HepG2 (cell line): ENCODE data around the gene SEPTIN2. TPM values are rescaled to one million over a fixed set of nuclear protein-coding genes. Genes with fewer than 3 reads are reported as not detected.

Experiments
- ATAC-seq: fragments of 200-7000 bp; cut with Tn5 transposase; 3 replicates; pipeline ENCODE4 v1.9.1; 2020; ENCODE audit warnings: mild to moderate bottlenecking, moderate library complexity
- BruUV-seq: library from RNA; stranded (reverse); fragments of 400-500 nt; replicated peaks from 2 replicates; lab custom pipeline; 2021; lab: Mats Ljungman, UMichigan
- CTCF ChIA-PET: fragments of 300-600 bp; formaldehyde crosslinking; extraction: SDS; loops from one replicate; lab custom pipeline; 2021; ENCODE audit warnings: low total read pairs, inconsistent platforms, low intra/inter-chr PET ratio; lab: Yijun Ruan, JAX
- POLR2A ChIA-PET: fragments of 350-600 bp; sonication (Branson Sonifier 250); formaldehyde crosslinking; loops from one replicate; lab custom pipeline; 2020; ENCODE audit warnings: antibody characterized with exemption, inconsistent platforms; lab: Yijun Ruan, JAX
- DNase-seq: peaks from one replicate; pipeline ENCODE4 v3.0.0-alpha.2; 2015; ENCODE audit warnings: low spot score
- FAIRE-seq: peaks from 3 replicates; lab custom pipeline; 2011; peaks lifted over from hg19 to GRCh38; lab: Jason Lieb, UNC
- H2AFZ ChIP-seq: one replicate; pipeline ENCODE4 v1.6.1; 2011; ENCODE audit warnings: low read length, inconsistent platforms
- H3K27ac ChIP-seq: fragments of 300-600 bp; 3 replicates; pipeline ENCODE4 v1.8.0; 2011; ENCODE audit warnings: mixed run types, mild to moderate bottlenecking, mixed read lengths, low read length, inconsistent platforms; ENCODE audit not compliant: insufficient read depth; ENCODE audit errors: extremely low read length
- H3K27me3 ChIP-seq, 2 experiments: fragments of 200-600 bp in 1 of 2; 2 replicates in 1 of 2; 3 replicates in 1 of 2; pipeline versions ENCODE4 v1.6.0 to v1.8.0; 2011; ENCODE audit warnings: low read length in 2 of 2, mild to moderate bottlenecking in 2 of 2, moderate library complexity in 2 of 2, inconsistent platforms in 1 of 2; ENCODE audit not compliant: insufficient read depth in 2 of 2, control insufficient read depth in 1 of 2
- H3K36me3 ChIP-seq, 2 experiments: fragments of 200-600 bp in 1 of 2; replicated peaks in 1 of 2; 2 replicates in 1 of 2; 3 replicates in 1 of 2; pipeline versions ENCODE4 v1.5.1 to v1.8.0; 2011; ENCODE audit warnings: low read length in 2 of 2, inconsistent platforms in 1 of 2; ENCODE audit not compliant: insufficient read depth in 2 of 2, control insufficient read depth in 1 of 2
- H3K4me1 ChIP-seq: 2 replicates; pipeline ENCODE4 v1.5.1; 2012; ENCODE audit warnings: low read length, inconsistent platforms; ENCODE audit not compliant: insufficient read depth
- H3K4me2 ChIP-seq: 2 replicates; pipeline ENCODE4 v1.6.0; 2011; ENCODE audit warnings: low read depth, low read length, inconsistent platforms
- H3K4me3 ChIP-seq, 3 experiments: fragments of 200-600 bp in 1 of 3; sonication (generic), shearing (Covaris generic) in 1 of 3; replicated peaks in 1 of 3; 2 replicates each; pipeline ENCODE4 v1.5.1; 2011 to 2016; ENCODE audit warnings: low read length in 3 of 3, inconsistent platforms in 2 of 3, low read depth in 2 of 3, mild to moderate bottlenecking in 2 of 3, control low read depth in 1 of 3, mixed read lengths in 1 of 3; ENCODE audit not compliant: insufficient read depth in 1 of 3
- H3K79me2 ChIP-seq: one replicate; pipeline ENCODE4 v1.6.1; 2011; ENCODE audit warnings: low read length, inconsistent platforms; ENCODE audit not compliant: insufficient read depth
- H3K9ac ChIP-seq: 2 replicates; pipeline ENCODE4 v1.6.0; 2011; ENCODE audit warnings: mild to moderate bottlenecking, low read depth, low read length, inconsistent platforms; ENCODE audit not compliant: insufficient read depth
- H3K9me3 ChIP-seq: 2 replicates; pipeline ENCODE4 v1.5.1; 2012; ENCODE audit warnings: mild to moderate bottlenecking, low read length
- H4K20me1 ChIP-seq: 2 replicates; pipeline ENCODE4 v1.6.0; 2011; ENCODE audit warnings: inconsistent platforms, mild to moderate bottlenecking, low read length, moderate library complexity; ENCODE audit not compliant: insufficient read depth
- CAMTA2 ChIP-seq: sonication (generic); formaldehyde crosslinking; IDR thresholded peaks from 2 replicates; pipeline ENCODE4 v1.4.0; 2020; ENCODE audit warnings: mild to moderate bottlenecking, missing genetic modification reagents, borderline replicate concordance
- CEBPG ChIP-seq: IDR thresholded peaks from 2 replicates; pipeline ENCODE4 v1.6.1; 2016
- CREM ChIP-seq, 2 experiments: sonication (generic) in 1 of 2; formaldehyde crosslinking in 1 of 2; IDR thresholded peaks; 2 replicates each; pipeline versions ENCODE4 v1.4.0 to v1.6.1; 2016 to 2020; ENCODE audit warnings: antibody characterized with exemption in 1 of 2, mild to moderate bottlenecking in 1 of 2, missing genetic modification reagents in 1 of 2
- DMAP1 ChIP-seq: IDR thresholded peaks from 2 replicates; pipeline ENCODE4 v1.6.1; 2016
- ISL2 ChIP-seq: sonication (generic); formaldehyde crosslinking; IDR thresholded peaks from 2 replicates; pipeline ENCODE4 v1.5.0; 2020; ENCODE audit warnings: missing genetic modification reagents
- MAZ ChIP-seq, 2 experiments: sonication (generic) in 1 of 2; formaldehyde crosslinking in 1 of 2; IDR thresholded peaks; 2 replicates each; pipeline versions ENCODE4 v1.5.0 to v1.6.1; 2012 to 2020; ENCODE audit warnings: low read depth in 2 of 2, mild to moderate bottlenecking in 2 of 2, borderline replicate concordance in 1 of 2, improper control_type of control experiment in 1 of 2, low read length in 1 of 2, missing genetic modification reagents in 1 of 2, moderate library complexity in 1 of 2
- PITX1 ChIP-seq: sonication (generic); formaldehyde crosslinking; IDR thresholded peaks from 2 replicates; pipeline ENCODE4 v1.5.1; 2020; ENCODE audit warnings: mild to moderate bottlenecking, missing genetic modification reagents
- POLR2A ChIP-seq, 2 experiments: IDR thresholded peaks; 2 replicates each; pipeline ENCODE4 v1.6.1; 2011; ENCODE audit warnings: low read depth in 2 of 2, low read length in 2 of 2, mild to moderate bottlenecking in 1 of 2, moderate library complexity in 1 of 2; ENCODE audit not compliant: insufficient read depth in 1 of 2
- RCOR2 ChIP-seq: IDR thresholded peaks from 2 replicates; pipeline ENCODE4 v1.6.1; 2016; ENCODE audit warnings: missing biosample characterization, missing genetic modification reagents
- RFX3 ChIP-seq: IDR thresholded peaks from 2 replicates; pipeline ENCODE4 v1.6.1; 2016; ENCODE audit warnings: missing biosample characterization, missing genetic modification reagents
- SP140L ChIP-seq: sonication (generic); formaldehyde crosslinking; IDR thresholded peaks from 2 replicates; pipeline ENCODE4 v1.4.0; 2020; ENCODE audit warnings: missing genetic modification reagents, borderline replicate concordance
- TGIF2 ChIP-seq: IDR thresholded peaks from 2 replicates; pipeline ENCODE4 v1.6.1; 2016; ENCODE audit warnings: control low read depth, missing compliant biosample characterization
- ZIK1 ChIP-seq: sonication (generic); formaldehyde crosslinking; IDR thresholded peaks from 2 replicates; pipeline ENCODE4 v1.5.0; 2020; ENCODE audit warnings: mild to moderate bottlenecking, low read depth, missing genetic modification reagents, borderline replicate concordance
- ZNF264 ChIP-seq: sonication (generic); formaldehyde crosslinking; IDR thresholded peaks from 2 replicates; pipeline ENCODE4 v1.4.0; 2020; ENCODE audit warnings: missing genetic modification reagents
- ZNF343 ChIP-seq: sonication (generic); formaldehyde crosslinking; IDR thresholded peaks from 2 replicates; pipeline ENCODE4 v1.4.0; 2020; ENCODE audit warnings: mild to moderate bottlenecking, missing genetic modification reagents
- ZNF547 ChIP-seq: sonication (generic); formaldehyde crosslinking; IDR thresholded peaks from 2 replicates; pipeline ENCODE4 v1.5.1; 2020; ENCODE audit warnings: mild to moderate bottlenecking, missing genetic modification reagents
- ZNF589 ChIP-seq: sonication (generic); formaldehyde crosslinking; conservative IDR thresholded peaks from 2 replicates; pipeline ENCODE4 v1.8.0; 2022; ENCODE audit warnings: mild to moderate bottlenecking, moderate library complexity, missing genetic modification reagents
- ZNF724P ChIP-seq: sonication (generic); formaldehyde crosslinking; IDR thresholded peaks from 2 replicates; pipeline ENCODE4 v1.8.0; 2022; ENCODE audit warnings: missing genetic modification reagents, borderline replicate concordance
- WGBS: methylation state at CpG from one replicate; pipeline ENCODE4 v1.1.6; 2017; ENCODE audit warnings: low lambda C conversion rate; 5-methylcytosine and 5-hydroxymethylcytosine counted together
- in situ Hi-C: cut with HindIII; loops from 2 replicates; pipeline ENCODE4 v1.10.0; 2017; ENCODE audit warnings: low pct_unique_long_range_greater_than_20kb; ENCODE audit not compliant: extremely low pct_ligation_motif_present
- intact Hi-C: fragments of 100-400 bp; cut with micrococcal nuclease; formaldehyde crosslinking; loops from one replicate; pipeline ENCODE4 v1.10.0; 2022; ENCODE audit not compliant: unreplicated experiment
- polyA plus RNA-seq, 8 experiments: library from polyadenylated mRNA; depleted of rRNA in 3 of 8; stranded (reverse) in 7 of 8; unstranded in 1 of 8; fragments of >200 nt; fragmentation: Illumina TruSeq in 4 of 8; extraction: Trizol in 4 of 8; gene quantifications; 2 replicates each; pipeline versions ENCODE4 v1.2.1 to v1.2.3, GENCODE V29; 2011 to 2016; ENCODE audit warnings: low read depth in 4 of 8, missing spikeins in 1 of 8, mixed read lengths in 1 of 8; ENCODE audit not compliant: insufficient read depth in 1 of 8
- total RNA-seq, 5 experiments: library from RNA; depleted of rRNA; stranded (reverse); fragments of >200 nt; fragmentation: Illumina TruSeq; extraction: Trizol; gene quantifications; 2 replicates each; pipeline ENCODE4 v1.2.3, GENCODE V29; 2016; ENCODE audit warnings: low read depth in 1 of 5
- TF ChIP-seq, protein P1 (sequence below): sonication (generic); formaldehyde crosslinking; IDR thresholded peaks from 2 replicates; pipeline ENCODE4; 2020; ENCODE audit warnings: missing genetic modification reagents, mild to moderate bottlenecking, borderline replicate concordance
- TF ChIP-seq, protein P2 (sequence below): sonication (generic); formaldehyde crosslinking; IDR thresholded peaks from 2 replicates; pipeline ENCODE4 v1.4.0; 2020; ENCODE audit warnings: low read depth, mild to moderate bottlenecking, missing genetic modification reagents
- TF ChIP-seq, protein P3 (sequence below): sonication (generic); formaldehyde crosslinking; IDR thresholded peaks from 2 replicates; pipeline ENCODE4 v1.5.0; 2020; ENCODE audit warnings: mild to moderate bottlenecking, missing genetic modification reagents, borderline replicate concordance

SEPTIN2 gene
- total and polyA plus RNA-seq, 2 of the 13 experiments (the other 11 are each of a cell fraction or from before 2014, with no cell fraction given), result 493 to 733 TPM

DNA sequence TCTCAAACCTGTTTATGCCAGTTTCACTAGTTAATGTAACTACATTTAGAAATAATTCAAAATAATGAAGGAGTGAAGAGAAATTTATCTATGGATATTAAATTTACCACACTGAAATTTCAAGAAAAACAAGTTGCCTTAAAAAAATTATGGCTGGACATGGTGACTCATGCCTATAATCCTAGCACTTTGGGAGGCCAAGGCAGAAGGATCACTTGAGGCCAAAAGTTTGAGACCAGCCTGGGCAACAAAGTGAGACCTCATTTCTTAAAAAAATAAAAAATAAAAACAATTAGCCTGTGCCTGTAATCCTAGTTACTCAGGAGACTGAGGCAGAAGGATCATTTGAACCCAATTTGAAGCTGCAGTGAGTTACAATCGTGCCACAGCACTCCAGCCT lies 30.1 kb upstream of the SEPTIN2 start:
- 0 out of 2 replicates have a peak overlapping the region, but pooled peaks have one; percentile 17 for H3K9ac ChIP-seq
- BruUV-seq, result TSS peak; percentile 86
- H3K4me2 ChIP-seq, result peak overlapping the region; percentile 53
- no peak for ATAC-seq
- in situ Hi-C loops, result no loop called here
- no peaks in the 10 kb centered on the region for H3K27me3 ChIP-seq
- H3K36me3 ChIP-seq, result peaks cover 1 to 3% of the 10 kb centered on the region in 2 experiments; a peak in 1 of 5 replicates
- H3K9me3 ChIP-seq, result no peaks in the 10 kb centered on the region
- peak overlapping the region; percentile 47 for H3K27ac ChIP-seq
- POLR2A ChIA-PET, result interaction anchor here (5.5 kb wide), 1 partner anchor 29 kb away, joined by 24 read pairs; the partner anchor contains the start of gene HDLBP
- peaks cover 66% of the 10 kb centered on the region for H3K4me1 ChIP-seq
- CTCF ChIA-PET, result no interaction called here
- intact Hi-C loops, result no loop called here
- WGBS, result 69% methylated on average over 1 of the region's 1 CpG
- H2AFZ ChIP-seq, result no peak overlapping the region
- H3K4me3 ChIP-seq, result peak overlapping the region in 1 of 3 experiments; percentile 0; a peak in 1 of 6 replicates
- no peak for FAIRE-seq
- no peak for DNase-seq
- H4K20me1 ChIP-seq, result peaks cover 11% of the 10 kb centered on the region
- peaks cover 93% of the 10 kb centered on the region for H3K79me2 ChIP-seq
- TF ChIP-seq ZNF547 (CRISPR knock-in tag) (no peak), ZNF589 (CRISPR knock-in tag) (no peak), PITX1 (no peak), RCOR2 (CRISPR knock-in tag) (0 out of 2 replicates have a peak, but pooled peaks have one; percentile 2), CEBPG (CRISPR knock-in tag) (no peak), CREM (IDR thresholded peaks at IDR 0.05) (0 out of 2 replicates have a peak, but pooled peaks have one; percentile 3), CREM (CRISPR knock-in tag; IDR thresholded peaks at IDR 0.05) (no peak), POLR2A (IDR thresholded peaks at IDR 0.05; ENCODE audit: insufficient read depth in 1 of 2, low read depth in 2 of 2, low read length in 2 of 2) (no peak), CAMTA2 (no peak), DMAP1 (CRISPR knock-in tag) (no peak), ZIK1 (CRISPR knock-in tag) (no peak), ZNF264 (0 out of 2 replicates have a peak, but pooled peaks have one; percentile 9), TGIF2 (no peak; the same call in 1 of the 2 replicates), ZNF724P (CRISPR knock-in tag) (no peak), SP140L (CRISPR knock-in tag) (no peak), RFX3 (no peak), MAZ (IDR thresholded peaks at IDR 0.05; ENCODE audit: borderline replicate concordance, low read depth, low read length) (no peak), MAZ (CRISPR knock-in tag; IDR thresholded peaks at IDR 0.05; ENCODE audit: low read depth) (no peak), ISL2 (CRISPR knock-in tag) (0 out of 2 replicates have a peak, but pooled peaks have one; percentile 4), ZNF343 (CRISPR knock-in tag) (no peak)
- TF ChIP-seq, protein P1, sequence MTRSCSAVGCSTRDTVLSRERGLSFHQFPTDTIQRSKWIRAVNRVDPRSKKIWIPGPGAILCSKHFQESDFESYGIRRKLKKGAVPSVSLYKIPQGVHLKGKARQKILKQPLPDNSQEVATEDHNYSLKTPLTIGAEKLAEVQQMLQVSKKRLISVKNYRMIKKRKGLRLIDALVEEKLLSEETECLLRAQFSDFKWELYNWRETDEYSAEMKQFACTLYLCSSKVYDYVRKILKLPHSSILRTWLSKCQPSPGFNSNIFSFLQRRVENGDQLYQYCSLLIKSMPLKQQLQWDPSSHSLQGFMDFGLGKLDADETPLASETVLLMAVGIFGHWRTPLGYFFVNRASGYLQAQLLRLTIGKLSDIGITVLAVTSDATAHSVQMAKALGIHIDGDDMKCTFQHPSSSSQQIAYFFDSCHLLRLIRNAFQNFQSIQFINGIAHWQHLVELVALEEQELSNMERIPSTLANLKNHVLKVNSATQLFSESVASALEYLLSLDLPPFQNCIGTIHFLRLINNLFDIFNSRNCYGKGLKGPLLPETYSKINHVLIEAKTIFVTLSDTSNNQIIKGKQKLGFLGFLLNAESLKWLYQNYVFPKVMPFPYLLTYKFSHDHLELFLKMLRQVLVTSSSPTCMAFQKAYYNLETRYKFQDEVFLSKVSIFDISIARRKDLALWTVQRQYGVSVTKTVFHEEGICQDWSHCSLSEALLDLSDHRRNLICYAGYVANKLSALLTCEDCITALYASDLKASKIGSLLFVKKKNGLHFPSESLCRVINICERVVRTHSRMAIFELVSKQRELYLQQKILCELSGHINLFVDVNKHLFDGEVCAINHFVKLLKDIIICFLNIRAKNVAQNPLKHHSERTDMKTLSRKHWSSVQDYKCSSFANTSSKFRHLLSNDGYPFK (CRISPR knock-in tag), result no peak
- TF ChIP-seq, protein P2, sequence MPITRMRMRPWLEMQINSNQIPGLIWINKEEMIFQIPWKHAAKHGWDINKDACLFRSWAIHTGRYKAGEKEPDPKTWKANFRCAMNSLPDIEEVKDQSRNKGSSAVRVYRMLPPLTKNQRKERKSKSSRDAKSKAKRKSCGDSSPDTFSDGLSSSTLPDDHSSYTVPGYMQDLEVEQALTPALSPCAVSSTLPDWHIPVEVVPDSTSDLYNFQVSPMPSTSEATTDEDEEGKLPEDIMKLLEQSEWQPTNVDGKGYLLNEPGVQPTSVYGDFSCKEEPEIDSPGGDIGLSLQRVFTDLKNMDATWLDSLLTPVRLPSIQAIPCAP, result no peak
- TF ChIP-seq, protein P3, sequence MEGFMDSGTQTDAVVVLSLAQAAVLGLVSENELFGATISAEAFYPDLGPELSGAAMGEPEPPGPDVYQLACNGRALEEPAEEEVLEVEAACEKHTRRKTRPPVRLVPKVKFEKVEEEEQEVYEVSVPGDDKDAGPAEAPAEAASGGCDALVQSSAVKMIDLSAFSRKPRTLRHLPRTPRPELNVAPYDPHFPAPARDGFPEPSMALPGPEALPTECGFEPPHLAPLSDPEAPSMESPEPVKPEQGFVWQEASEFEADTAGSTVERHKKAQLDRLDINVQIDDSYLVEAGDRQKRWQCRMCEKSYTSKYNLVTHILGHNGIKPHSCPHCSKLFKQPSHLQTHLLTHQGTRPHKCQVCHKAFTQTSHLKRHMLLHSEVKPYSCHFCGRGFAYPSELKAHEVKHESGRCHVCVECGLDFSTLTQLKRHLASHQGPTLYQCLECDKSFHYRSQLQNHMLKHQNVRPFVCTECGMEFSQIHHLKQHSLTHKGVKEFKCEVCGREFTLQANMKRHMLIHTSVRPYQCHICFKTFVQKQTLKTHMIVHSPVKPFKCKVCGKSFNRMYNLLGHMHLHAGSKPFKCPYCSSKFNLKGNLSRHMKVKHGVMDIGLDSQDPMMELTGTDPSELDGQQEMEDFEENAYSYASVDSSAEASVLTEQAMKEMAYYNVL, result no peak
